ENCODE data around the gene ZKSCAN7.

Gene ZKSCAN7

DNA sequence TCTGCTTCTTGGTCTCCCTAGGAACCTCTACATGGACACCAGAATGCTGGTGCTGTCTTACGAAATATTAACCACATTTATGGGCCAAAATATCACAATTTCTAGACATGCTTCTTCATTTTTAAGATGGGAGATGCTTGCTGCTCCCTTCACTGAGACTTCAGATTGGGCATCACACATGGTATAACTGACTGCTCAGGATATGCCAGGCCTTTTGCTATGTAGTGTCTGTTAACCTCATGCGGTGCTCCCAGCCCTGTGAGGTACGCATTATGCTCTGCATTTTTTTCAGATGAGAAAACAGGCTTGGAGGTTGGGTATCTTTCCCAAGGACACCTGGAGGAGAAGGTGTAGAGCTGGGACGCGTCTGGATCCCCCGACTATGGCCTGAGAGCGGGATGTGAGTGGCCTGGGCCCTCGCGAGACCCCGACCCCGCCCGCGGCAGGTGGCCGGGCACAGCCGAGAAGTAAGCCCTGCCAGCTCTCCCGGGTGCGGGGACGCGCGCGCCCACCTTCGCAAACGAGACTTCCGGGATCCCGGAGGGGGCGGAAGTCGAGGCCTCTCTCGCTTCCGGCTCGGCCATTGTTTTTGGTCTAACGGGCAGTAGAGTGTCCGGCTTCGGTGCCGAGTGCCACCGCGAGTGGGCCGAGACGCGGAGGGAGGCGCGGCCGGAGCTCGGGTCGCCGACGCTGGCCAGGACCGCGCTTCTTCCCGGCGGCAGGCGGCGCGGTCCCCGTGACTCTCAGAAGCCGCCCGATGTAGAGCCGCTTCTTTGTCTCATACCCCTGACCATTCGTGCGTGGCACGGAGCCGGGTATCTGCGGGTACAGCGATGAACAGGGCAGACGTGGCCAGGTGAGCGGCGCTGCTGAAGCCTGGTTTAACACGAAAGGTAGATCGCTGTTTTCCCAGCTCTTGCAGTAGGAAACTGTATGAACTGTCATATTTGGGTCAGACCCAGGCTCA lies at the start of gene ZKSCAN7:
TSS of gene ZKSCAN7 (plus strand) at position 568 of the 967 bp plus-strand sequence. CDS start 1,855 bp downstream, outside the sequence.
- H3K4me3 ChIP-seq (ENCODE audit: low read depth in 1 of 5, low read length in 5 of 5) = peak within 1 kb of the TSS; percentile 80 to 93 (median 91)
- peak within 1 kb of the TSS; percentile 64 to 91 (median 79) for H3K9ac ChIP-seq (ENCODE audit: low read length in 5 of 5)
- peaks cover 0 to 8% (median 2%) of the 10 kb centered on the region in 5 donors for H3K36me3 ChIP-seq (ENCODE audit: control insufficient read depth in 5 of 5, insufficient read depth in 5 of 5, low read length in 5 of 5)
- peaks cover 0 to 3% (median 0%) of the 10 kb centered on the region in 5 donors for H3K9me3 ChIP-seq (ENCODE audit: control insufficient read depth in 5 of 5, low read length in 5 of 5)
- H3K4me1 ChIP-seq (ENCODE audit: control insufficient read depth in 5 of 5, insufficient read depth in 5 of 5, low read length in 5 of 5) = peaks cover 2 to 16% (median 14%) of the 10 kb centered on the region in 5 donors
- H3K27me3 ChIP-seq (ENCODE audit: control insufficient read depth in 5 of 5, insufficient read depth in 4 of 5, low read length in 5 of 5) = peaks cover 0 to 13% (median 4%) of the 10 kb centered on the region in 5 donors
- H3K27ac ChIP-seq (ENCODE audit: low read depth, low read length) = peak within 1 kb of the TSS; percentile 28

DNA sequence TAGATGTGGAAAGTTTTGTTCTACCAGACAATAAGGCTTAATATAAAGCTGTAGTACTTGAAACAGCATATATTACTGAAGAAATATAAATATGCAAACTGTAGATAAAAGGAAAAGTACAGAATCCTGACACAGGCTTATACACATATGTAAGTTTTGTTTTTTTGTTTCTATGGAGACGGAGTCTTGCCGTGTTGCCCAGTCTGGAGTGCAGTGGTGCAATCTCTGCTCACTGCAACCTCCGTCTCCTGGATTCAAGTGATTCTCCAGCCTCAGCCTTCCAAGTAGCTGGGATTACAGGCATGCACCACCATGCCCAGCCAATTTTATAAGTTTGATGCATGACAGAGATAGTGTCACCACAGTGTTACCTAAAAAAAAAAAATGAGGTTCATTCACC lies 48.4 kb upstream of the ZKSCAN7 start:
- no peak overlapping the region for H3K27ac ChIP-seq (ENCODE audit: low read depth, low read length)

DNA sequence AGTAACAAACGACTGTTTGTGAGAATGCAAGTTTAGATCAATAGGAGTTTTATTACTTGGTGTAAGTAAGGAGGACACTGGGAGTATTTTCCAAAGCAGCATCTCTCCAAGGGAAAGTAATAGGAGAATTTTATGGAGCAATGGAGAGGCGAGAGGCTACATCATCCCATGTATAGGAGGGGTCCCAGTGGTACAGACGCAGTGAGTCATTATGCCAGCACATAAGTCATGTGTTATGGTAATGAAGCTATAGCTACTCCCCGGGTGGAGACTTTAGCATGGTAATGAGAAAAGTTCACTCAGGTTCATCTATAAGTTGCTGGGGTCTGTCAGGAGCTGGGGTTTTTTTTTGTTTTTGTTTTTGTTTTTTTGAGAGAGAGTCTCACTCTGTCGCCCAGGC lies 48.0 kb upstream of the ZKSCAN7 start:
- H3K36me3 ChIP-seq (ENCODE audit: control insufficient read depth in 5 of 5, insufficient read depth in 5 of 5, low read length in 5 of 5) = peaks cover 0 to 7% (median 5%) of the 10 kb centered on the region in 5 donors
- H3K27ac ChIP-seq (ENCODE audit: low read depth, low read length) = no peak overlapping the region
- no peaks in the 10 kb centered on the region for H3K27me3 ChIP-seq (ENCODE audit: control insufficient read depth in 5 of 5, insufficient read depth in 4 of 5, low read length in 5 of 5)
- no peak overlapping the region for H3K9ac ChIP-seq (ENCODE audit: low read length in 5 of 5)
- H3K4me1 ChIP-seq (ENCODE audit: control insufficient read depth in 5 of 5, insufficient read depth in 5 of 5, low read length in 5 of 5) = peaks cover 7 to 21% (median 20%) of the 10 kb centered on the region in 5 donors
- H3K4me3 ChIP-seq (ENCODE audit: low read depth in 1 of 5, low read length in 5 of 5) = no peak overlapping the region
- peaks cover 0 to 3% (median under 1%) of the 10 kb centered on the region in 5 donors for H3K9me3 ChIP-seq (ENCODE audit: control insufficient read depth in 5 of 5, low read length in 5 of 5)

More for the DNA sequence above, 48.4 kb upstream of the ZKSCAN7 start:
- peaks cover 2 to 11% (median 5%) of the 10 kb centered on the region in 5 donors for H3K36me3 ChIP-seq (ENCODE audit: control insufficient read depth in 5 of 5, insufficient read depth in 5 of 5, low read length in 5 of 5)
- no peaks in the 10 kb centered on the region for H3K27me3 ChIP-seq (ENCODE audit: control insufficient read depth in 5 of 5, insufficient read depth in 4 of 5, low read length in 5 of 5)
- H3K9ac ChIP-seq (ENCODE audit: low read length in 5 of 5) = no peak overlapping the region
- peaks cover 7 to 21% (median 18%) of the 10 kb centered on the region in 5 donors for H3K4me1 ChIP-seq (ENCODE audit: control insufficient read depth in 5 of 5, insufficient read depth in 5 of 5, low read length in 5 of 5)
- H3K9me3 ChIP-seq (ENCODE audit: control insufficient read depth in 5 of 5, low read length in 5 of 5) = peaks cover 0 to 5% (median 4%) of the 10 kb centered on the region in 5 donors
- H3K4me3 ChIP-seq (ENCODE audit: low read depth in 1 of 5, low read length in 5 of 5) = no peak overlapping the region

DNA sequence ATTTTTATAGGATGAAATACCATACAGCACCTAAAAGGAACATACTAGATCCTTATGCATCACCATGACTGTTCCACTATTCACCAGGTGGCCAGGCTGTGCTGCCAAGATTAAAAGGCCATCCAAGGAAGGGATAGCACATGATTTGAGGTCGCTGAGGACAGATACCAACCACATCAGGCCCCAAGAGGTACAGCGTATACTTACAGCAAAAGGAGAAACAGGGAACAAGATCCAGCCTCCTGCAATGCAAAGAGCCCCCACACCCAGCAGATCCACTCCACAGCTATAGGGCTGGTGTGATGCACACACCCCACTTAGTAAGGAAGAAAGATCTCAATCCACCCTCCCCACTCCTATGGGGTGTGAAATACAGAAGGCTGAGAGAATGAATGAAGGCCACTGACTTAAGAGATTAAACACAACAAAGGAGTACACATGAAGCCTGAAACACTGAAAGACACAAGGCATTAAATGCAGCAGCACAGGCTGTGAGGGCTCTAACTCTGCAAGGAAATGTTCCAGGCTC lies 45.5 kb upstream of the ZKSCAN7 start:
- Histone ChIP-seq H3K4me1 (ENCODE audit: control insufficient read depth in 5 of 5, insufficient read depth in 5 of 5, low read length in 5 of 5) (peaks cover 7 to 21% (median 20%) of the 10 kb centered on the region in 5 donors), H3K9me3 (ENCODE audit: control insufficient read depth in 5 of 5, low read length in 5 of 5) (peaks cover 0 to 2% (median 0%) of the 10 kb centered on the region in 5 donors), H3K4me3 (ENCODE audit: low read depth in 1 of 5, low read length in 5 of 5) (peak overlapping the region; percentile 78 to 95 (median 82)), H3K36me3 (ENCODE audit: control insufficient read depth in 5 of 5, insufficient read depth in 5 of 5, low read length in 5 of 5) (peaks cover 0 to 2% (median 0%) of the 10 kb centered on the region in 5 donors), H3K27ac (ENCODE audit: low read depth, low read length) (peak overlapping the region; percentile 92), H3K9ac (ENCODE audit: low read length in 5 of 5) (peak overlapping the region; percentile 89 to 98 (median 95)), H3K27me3 (ENCODE audit: control insufficient read depth in 5 of 5, insufficient read depth in 4 of 5, low read length in 5 of 5) (no peaks in the 10 kb centered on the region)

DNA sequence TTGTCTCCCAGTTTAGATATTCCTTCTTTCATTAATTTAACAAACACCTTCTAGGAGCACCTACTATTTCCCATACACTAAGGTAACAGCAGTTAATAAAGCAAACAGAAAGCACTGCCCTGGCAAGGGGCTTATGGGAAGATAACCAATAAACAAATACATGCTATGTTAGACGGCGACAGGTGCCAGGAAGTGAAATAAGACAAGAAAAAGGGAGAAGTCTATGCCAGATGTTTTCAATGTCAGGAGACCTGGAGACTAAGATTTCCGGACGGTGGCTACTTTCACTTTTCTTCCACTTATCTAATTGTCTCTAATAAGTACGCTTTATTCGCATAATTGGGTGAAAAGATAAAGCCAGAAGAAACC lies 45.0 kb upstream of the ZKSCAN7 start:
- Histone ChIP-seq H3K36me3 (ENCODE audit: control insufficient read depth in 5 of 5, insufficient read depth in 5 of 5, low read length in 5 of 5) (peaks cover 0 to 2% (median 0%) of the 10 kb centered on the region in 5 donors), H3K27ac (ENCODE audit: low read depth, low read length) (peak overlapping the region; percentile 92), H3K4me3 (ENCODE audit: low read depth in 1 of 5, low read length in 5 of 5) (peak overlapping the region; percentile 78 to 95 (median 82)), H3K4me1 (ENCODE audit: control insufficient read depth in 5 of 5, insufficient read depth in 5 of 5, low read length in 5 of 5) (peaks cover 7 to 21% (median 20%) of the 10 kb centered on the region in 5 donors), H3K9ac (ENCODE audit: low read length in 5 of 5) (peak overlapping the region; percentile 89 to 98 (median 95)), H3K9me3 (ENCODE audit: control insufficient read depth in 5 of 5, low read length in 5 of 5) (peaks cover 0 to 2% (median 0%) of the 10 kb centered on the region in 5 donors), H3K27me3 (ENCODE audit: control insufficient read depth in 5 of 5, insufficient read depth in 4 of 5, low read length in 5 of 5) (no peaks in the 10 kb centered on the region)

DNA sequence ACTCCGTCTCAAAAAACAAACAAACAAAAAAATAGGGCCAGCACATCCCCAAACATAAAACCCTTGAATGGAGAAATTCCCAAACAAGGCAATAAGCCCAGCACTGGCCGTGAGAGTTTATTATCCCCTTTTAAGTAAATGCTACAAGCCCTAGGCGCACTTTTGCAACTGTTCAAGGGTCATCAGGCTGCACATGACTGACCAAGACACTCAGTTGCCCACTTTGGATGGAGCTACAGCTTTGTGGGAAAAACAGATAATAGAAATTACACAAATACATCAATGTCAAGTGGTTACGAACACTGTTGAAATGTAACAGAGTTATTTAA lies 43.8 kb upstream of the ZKSCAN7 start:
- peaks cover 7 to 21% (median 20%) of the 10 kb centered on the region in 5 donors for H3K4me1 ChIP-seq (ENCODE audit: control insufficient read depth in 5 of 5, insufficient read depth in 5 of 5, low read length in 5 of 5)
- peak overlapping the region; percentile 92 for H3K27ac ChIP-seq (ENCODE audit: low read depth, low read length)
- H3K4me3 ChIP-seq (ENCODE audit: low read depth in 1 of 5, low read length in 5 of 5) = peak overlapping the region; percentile 73 to 95 (median 82)
- H3K9ac ChIP-seq (ENCODE audit: low read length in 5 of 5) = peak overlapping the region; percentile 66 to 97 (median 81)
- H3K9me3 ChIP-seq (ENCODE audit: control insufficient read depth in 5 of 5, low read length in 5 of 5) = no peaks in the 10 kb centered on the region
- no peaks in the 10 kb centered on the region for H3K27me3 ChIP-seq (ENCODE audit: control insufficient read depth in 5 of 5, insufficient read depth in 4 of 5, low read length in 5 of 5)
- peaks cover 0 to 1% (median 0%) of the 10 kb centered on the region in 5 donors for H3K36me3 ChIP-seq (ENCODE audit: control insufficient read depth in 5 of 5, insufficient read depth in 5 of 5, low read length in 5 of 5)

DNA sequence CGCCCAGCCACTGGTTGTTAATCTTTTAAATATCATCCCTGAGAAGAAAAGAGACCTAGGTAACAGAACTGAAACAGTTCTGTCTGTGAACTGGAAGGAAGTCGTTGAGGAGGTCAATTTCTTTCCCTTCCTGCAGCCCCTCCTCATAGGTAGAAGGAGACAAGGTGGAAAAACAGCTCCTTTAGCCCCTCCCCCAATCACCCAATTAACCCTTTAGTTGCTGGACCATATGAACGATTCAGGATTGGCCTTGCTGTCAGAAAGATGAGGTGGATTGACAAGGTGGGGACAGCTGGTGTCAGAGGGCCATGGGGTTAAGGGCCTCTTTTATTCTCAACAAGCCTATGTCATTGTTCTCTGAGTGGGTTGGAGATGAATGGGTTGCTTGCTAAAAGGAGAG lies 41.5 kb upstream of the ZKSCAN7 start:
- Histone ChIP-seq H3K27me3 (ENCODE audit: control insufficient read depth in 5 of 5, insufficient read depth in 4 of 5, low read length in 5 of 5) (peaks cover 0 to 4% (median 0%) of the 10 kb centered on the region in 5 donors), H3K27ac (ENCODE audit: low read depth, low read length) (no peak overlapping the region), H3K9me3 (ENCODE audit: control insufficient read depth in 5 of 5, low read length in 5 of 5) (no peaks in the 10 kb centered on the region), H3K36me3 (ENCODE audit: control insufficient read depth in 5 of 5, insufficient read depth in 5 of 5, low read length in 5 of 5) (no peaks in the 10 kb centered on the region), H3K4me1 (ENCODE audit: control insufficient read depth in 5 of 5, insufficient read depth in 5 of 5, low read length in 5 of 5) (peaks cover 7 to 20% (median 18%) of the 10 kb centered on the region in 5 donors), H3K4me3 (ENCODE audit: low read depth in 1 of 5, low read length in 5 of 5) (no peak overlapping the region), H3K9ac (ENCODE audit: low read length in 5 of 5) (no peak overlapping the region)

DNA sequence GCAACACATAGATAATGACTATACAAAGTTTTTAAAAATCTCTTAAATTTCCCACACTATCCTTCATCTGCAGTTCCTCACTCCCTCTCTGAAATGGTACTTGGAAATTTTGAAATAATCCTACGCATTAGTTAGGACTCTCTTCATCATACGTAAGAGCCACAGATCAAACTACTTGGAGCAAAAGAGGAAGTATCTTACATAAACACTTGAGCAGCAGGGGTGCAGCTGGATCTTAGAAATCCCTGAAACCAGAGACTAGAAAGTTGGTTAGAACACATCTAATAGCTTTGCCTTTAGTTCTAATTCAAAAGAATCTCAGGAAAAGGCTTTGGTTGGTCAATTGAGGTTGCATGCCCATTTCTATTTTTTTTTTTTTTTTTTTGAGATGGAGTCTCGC lies 38.8 kb upstream of the ZKSCAN7 start:
- no peaks in the 10 kb centered on the region for H3K9me3 ChIP-seq (ENCODE audit: control insufficient read depth in 5 of 5, low read length in 5 of 5)
- no peak overlapping the region for H3K9ac ChIP-seq (ENCODE audit: low read length in 5 of 5)
- no peak overlapping the region for H3K27ac ChIP-seq (ENCODE audit: low read depth, low read length)
- peaks cover 2 to 5% (median 2%) of the 10 kb centered on the region in 5 donors for H3K4me1 ChIP-seq (ENCODE audit: control insufficient read depth in 5 of 5, insufficient read depth in 5 of 5, low read length in 5 of 5)
- H3K36me3 ChIP-seq (ENCODE audit: control insufficient read depth in 5 of 5, insufficient read depth in 5 of 5, low read length in 5 of 5) = no peaks in the 10 kb centered on the region
- H3K27me3 ChIP-seq (ENCODE audit: control insufficient read depth in 5 of 5, insufficient read depth in 4 of 5, low read length in 5 of 5) = peaks cover 0 to 6% (median 5%) of the 10 kb centered on the region in 5 donors
- no peak overlapping the region for H3K4me3 ChIP-seq (ENCODE audit: low read depth in 1 of 5, low read length in 5 of 5)

DNA sequence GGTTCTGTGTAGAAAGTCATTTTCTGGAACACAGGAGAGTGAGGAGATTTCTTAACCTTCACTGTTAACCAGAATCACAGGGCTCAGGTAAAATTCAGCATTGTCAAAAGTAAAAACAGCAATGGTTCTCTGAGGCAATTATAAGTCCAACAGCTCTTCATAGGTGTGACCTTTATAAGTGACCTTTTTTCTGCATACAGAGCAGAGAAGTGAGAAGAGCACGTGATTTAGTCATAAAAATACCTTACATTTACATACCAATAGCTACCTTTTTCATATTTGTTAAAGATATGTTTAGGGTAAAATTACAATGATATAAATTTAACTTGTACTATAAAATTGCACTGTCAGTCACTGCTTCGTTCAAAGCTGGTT lies 36.2 kb upstream of the ZKSCAN7 start:
- H3K9ac ChIP-seq (ENCODE audit: low read length in 5 of 5) = no peak overlapping the region
- H3K4me1 ChIP-seq (ENCODE audit: control insufficient read depth in 5 of 5, insufficient read depth in 5 of 5, low read length in 5 of 5) = no peaks in the 10 kb centered on the region
- H3K9me3 ChIP-seq (ENCODE audit: control insufficient read depth in 5 of 5, low read length in 5 of 5) = no peaks in the 10 kb centered on the region
- H3K4me3 ChIP-seq (ENCODE audit: low read depth in 1 of 5, low read length in 5 of 5) = no peak overlapping the region
- no peak overlapping the region for H3K27ac ChIP-seq (ENCODE audit: low read depth, low read length)
- peaks cover 0 to 13% (median 11%) of the 10 kb centered on the region in 5 donors for H3K27me3 ChIP-seq (ENCODE audit: control insufficient read depth in 5 of 5, insufficient read depth in 4 of 5, low read length in 5 of 5)
- no peaks in the 10 kb centered on the region for H3K36me3 ChIP-seq (ENCODE audit: control insufficient read depth in 5 of 5, insufficient read depth in 5 of 5, low read length in 5 of 5)

DNA sequence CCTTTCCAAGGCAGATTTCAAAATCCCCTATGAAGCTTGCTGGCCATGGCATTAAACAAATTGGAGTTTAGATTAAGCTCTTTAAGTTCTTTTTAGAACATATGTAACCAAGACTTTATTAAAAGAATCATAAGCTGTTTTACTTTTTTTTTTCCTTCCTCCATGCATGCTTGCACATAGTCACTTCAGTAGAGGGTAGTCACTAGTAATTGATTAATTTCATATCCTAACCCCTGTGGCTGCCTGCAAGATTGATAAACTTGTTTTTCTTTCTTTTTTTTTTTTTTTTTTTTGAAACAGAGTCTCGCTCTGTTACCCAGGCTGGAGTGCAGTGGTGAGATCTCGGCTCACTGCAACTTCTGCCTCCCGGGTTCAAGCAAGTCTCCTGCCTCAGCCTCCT lies 33.3 kb upstream of the ZKSCAN7 start:
- H3K9me3 ChIP-seq (ENCODE audit: control insufficient read depth in 5 of 5, low read length in 5 of 5) = no peaks in the 10 kb centered on the region
- H3K4me1 ChIP-seq (ENCODE audit: control insufficient read depth in 5 of 5, insufficient read depth in 5 of 5, low read length in 5 of 5) = no peaks in the 10 kb centered on the region
- peaks cover 0 to 14% (median 12%) of the 10 kb centered on the region in 5 donors for H3K27me3 ChIP-seq (ENCODE audit: control insufficient read depth in 5 of 5, insufficient read depth in 4 of 5, low read length in 5 of 5)
- no peak overlapping the region for H3K4me3 ChIP-seq (ENCODE audit: low read depth in 1 of 5, low read length in 5 of 5)
- H3K36me3 ChIP-seq (ENCODE audit: control insufficient read depth in 5 of 5, insufficient read depth in 5 of 5, low read length in 5 of 5) = no peaks in the 10 kb centered on the region
- no peak overlapping the region for H3K9ac ChIP-seq (ENCODE audit: low read length in 5 of 5)
- no peak overlapping the region for H3K27ac ChIP-seq (ENCODE audit: low read depth, low read length)

Data from subcutaneous abdominal adipose tissue (tissue), 5 donors.